T47D (cell line): Measurements from ENCODE around the gene OVCA2.
A peak's percentile ranks its signal among the peaks of the same experiment; 100 is the strongest.

ENCODE experiments used
- DNase-seq, 2 experiments: peaks; one replicate each; pipeline versions ENCODE4 v3.0.0 to v3.0.0-alpha.2; 2011 to 2012; ENCODE audit warnings: low read depth in 1 of 2, low spot score in 1 of 2
- JUND ChIP-seq: IDR thresholded peaks from 2 replicates; pipeline ENCODE4 v1.6.1; 2012; ENCODE audit warnings: low read depth
- in situ Hi-C: cut with HindIII; loops from 2 replicates; pipeline ENCODE4 v1.10.0; 2016; ENCODE audit warnings: low sequenced_read_pairs, low pct_unique_long_range_greater_than_20kb

The OVCA2 gene

DNA sequence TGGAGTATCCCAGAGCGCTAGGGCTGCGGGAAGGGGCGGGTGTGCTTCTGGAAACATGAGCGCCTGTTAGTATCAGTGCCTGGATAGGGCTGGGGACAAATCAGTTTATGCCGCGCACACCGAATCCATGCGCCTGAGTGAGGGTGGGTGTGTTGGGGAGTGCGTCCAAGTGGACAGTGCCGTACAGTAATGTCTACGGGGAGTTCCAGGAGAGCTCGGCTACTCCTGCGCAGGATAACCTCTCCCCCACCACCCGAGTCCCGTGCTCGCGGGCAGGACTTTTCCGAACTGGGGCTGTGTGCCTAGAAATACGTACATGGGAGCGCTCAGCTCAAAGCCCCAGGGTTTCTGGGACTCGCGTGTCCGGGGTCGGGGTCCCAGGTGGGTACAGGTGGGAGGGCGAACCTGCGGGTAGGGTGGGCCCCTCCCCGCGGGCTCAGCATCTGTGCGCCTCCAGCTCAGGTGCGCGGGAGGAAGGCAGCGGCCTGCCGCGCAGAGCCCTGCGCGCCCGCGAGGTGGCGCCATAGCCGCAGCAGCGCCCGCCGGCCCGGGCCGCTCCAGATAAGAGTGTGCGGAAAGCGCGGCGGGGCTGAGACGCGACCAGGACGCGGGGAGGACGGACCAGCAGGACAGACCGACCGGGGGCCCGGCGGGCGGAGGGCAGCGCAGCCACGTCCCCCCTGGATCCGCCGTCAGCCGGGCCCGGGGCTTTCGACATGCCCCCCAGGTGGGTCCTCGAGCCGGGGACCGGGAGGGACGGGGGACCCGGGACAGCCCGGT, 12.9 kb downstream of the OVCA2 start, which contains the start of gene HIC1:
HIC1 (plus strand) TSS at position 592 of the 780 bp plus-strand sequence. CDS start 1,588 bp downstream, outside the sequence.
- TF ChIP-seq JUND: no peak
- in situ Hi-C loops: no loop called here
- peak; percentile 48 to 96 for DNase-seq

DNA sequence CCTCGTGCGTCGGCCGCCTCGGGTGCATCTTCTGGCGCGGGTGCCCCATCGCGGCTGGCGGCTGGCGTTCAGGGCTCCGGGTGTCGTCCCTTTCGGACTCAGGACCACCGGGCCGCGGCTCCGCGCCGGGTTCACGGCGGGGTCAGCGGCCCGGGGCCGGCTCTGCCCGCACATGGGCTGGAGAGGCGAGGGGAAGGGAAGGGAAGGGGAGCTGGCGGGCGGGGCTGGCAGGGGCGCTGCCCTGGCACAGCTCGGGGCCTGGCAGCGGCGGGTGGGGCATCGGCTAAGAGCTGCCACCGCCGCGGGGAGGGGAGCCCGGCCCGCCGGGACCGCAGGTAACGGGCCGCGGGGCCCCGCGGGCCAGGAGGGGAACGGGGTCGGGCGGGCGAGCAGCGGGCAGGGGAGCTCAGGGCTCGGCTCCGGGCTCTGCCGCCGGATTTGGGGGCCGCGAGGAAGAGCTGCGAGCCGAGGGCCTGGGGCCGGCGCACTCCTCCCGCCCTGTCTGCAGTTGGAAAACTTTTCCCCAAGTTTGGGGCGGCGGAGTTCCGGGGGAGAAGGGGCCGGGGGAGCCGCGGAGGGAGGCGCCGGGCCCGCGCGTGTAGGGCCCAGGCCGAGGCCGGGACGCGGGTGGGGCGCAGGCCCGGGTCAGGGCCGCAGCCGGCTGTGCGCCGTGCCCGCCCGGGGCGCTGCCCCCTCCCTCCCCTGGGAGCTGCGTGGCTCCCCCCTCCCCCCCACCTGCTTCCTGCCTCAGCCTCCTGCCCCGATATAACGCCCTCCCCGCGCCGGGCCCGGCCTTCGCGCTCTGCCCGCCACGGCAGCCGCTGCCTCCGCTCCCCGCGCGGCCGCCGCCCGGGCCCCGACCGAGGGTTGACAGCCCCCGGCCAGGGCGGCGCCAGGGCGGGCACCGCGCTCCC, 13.7 kb downstream of the OVCA2 start:
- in situ Hi-C loops: no loop called here
- no peak for TF ChIP-seq JUND
- DNase-seq: no peak

DNA sequence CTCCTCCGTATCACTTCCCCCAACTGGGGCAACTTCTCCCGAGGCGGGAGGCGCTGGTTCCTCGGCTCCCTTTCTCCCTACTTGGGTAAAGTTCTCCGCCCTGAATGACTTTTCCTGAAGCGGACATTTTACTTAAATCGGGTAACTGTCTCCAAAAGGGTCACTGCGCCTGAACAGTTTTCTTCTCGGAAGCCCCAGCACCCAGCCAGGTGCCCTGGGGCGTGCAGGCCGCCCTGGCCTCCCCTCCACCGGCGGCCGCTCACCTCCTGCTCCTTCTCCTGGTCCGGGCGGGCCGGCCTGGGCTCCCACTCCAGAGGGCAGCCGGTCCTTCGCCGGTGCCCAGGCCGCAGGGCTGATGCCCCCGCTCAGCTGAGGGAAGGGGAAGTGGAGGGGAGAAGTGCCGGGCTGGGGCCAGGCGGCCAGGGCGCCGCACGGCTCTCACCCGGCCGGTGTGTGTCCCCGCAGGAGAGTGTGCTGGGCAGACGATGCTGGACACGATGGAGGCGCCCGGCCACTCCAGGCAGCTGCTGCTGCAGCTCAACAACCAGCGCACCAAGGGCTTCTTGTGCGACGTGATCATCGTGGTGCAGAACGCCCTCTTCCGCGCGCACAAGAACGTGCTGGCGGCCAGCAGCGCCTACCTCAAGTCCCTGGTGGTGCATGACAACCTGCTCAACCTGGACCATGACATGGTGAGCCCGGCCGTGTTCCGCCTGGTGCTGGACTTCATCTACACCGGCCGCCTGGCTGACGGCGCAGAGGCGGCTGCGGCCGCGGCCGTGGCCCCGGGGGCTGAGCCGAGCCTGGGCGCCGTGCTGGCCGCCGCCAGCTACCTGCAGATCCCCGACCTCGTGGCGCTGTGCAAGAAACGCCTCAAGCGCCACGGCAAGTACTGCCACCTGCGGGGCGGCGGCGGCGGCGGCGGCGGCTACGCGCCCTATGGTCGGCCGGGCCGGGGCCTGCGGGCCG, 14.7 kb downstream of the OVCA2 start:
- no peak for TF ChIP-seq JUND
- no peak for DNase-seq
- in situ Hi-C loops: no loop called here

DNA sequence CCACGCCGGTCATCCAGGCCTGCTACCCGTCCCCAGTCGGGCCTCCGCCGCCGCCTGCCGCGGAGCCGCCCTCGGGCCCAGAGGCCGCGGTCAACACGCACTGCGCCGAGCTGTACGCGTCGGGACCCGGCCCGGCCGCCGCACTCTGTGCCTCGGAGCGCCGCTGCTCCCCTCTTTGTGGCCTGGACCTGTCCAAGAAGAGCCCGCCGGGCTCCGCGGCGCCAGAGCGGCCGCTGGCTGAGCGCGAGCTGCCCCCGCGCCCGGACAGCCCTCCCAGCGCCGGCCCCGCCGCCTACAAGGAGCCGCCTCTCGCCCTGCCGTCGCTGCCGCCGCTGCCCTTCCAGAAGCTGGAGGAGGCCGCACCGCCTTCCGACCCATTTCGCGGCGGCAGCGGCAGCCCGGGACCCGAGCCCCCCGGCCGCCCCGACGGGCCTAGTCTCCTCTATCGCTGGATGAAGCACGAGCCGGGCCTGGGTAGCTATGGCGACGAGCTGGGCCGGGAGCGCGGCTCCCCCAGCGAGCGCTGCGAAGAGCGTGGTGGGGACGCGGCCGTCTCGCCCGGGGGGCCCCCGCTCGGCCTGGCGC, 15.4 kb downstream of the OVCA2 start:
- no peak for DNase-seq
- in situ Hi-C loops: no loop called here
- TF ChIP-seq JUND: no peak

DNA sequence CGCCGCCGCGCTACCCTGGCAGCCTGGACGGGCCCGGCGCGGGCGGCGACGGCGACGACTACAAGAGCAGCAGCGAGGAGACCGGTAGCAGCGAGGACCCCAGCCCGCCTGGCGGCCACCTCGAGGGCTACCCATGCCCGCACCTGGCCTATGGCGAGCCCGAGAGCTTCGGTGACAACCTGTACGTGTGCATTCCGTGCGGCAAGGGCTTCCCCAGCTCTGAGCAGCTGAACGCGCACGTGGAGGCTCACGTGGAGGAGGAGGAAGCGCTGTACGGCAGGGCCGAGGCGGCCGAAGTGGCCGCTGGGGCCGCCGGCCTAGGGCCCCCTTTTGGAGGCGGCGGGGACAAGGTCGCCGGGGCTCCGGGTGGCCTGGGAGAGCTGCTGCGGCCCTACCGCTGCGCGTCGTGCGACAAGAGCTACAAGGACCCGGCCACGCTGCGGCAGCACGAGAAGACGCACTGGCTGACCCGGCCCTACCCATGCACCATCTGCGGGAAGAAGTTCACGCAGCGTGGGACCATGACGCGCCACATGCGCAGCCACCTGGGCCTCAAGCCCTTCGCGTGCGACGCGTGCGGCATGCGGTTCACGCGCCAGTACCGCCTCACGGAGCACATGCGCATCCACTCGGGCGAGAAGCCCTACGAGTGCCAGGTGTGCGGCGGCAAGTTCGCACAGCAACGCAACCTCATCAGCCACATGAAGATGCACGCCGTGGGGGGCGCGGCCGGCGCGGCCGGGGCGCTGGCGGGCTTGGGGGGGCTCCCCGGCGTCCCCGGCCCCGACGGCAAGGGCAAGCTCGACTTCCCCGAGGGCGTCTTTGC, 16.2 kb downstream of the OVCA2 start:
- no peak for DNase-seq
- in situ Hi-C loops: no loop called here
- TF ChIP-seq JUND: no peak

DNA sequence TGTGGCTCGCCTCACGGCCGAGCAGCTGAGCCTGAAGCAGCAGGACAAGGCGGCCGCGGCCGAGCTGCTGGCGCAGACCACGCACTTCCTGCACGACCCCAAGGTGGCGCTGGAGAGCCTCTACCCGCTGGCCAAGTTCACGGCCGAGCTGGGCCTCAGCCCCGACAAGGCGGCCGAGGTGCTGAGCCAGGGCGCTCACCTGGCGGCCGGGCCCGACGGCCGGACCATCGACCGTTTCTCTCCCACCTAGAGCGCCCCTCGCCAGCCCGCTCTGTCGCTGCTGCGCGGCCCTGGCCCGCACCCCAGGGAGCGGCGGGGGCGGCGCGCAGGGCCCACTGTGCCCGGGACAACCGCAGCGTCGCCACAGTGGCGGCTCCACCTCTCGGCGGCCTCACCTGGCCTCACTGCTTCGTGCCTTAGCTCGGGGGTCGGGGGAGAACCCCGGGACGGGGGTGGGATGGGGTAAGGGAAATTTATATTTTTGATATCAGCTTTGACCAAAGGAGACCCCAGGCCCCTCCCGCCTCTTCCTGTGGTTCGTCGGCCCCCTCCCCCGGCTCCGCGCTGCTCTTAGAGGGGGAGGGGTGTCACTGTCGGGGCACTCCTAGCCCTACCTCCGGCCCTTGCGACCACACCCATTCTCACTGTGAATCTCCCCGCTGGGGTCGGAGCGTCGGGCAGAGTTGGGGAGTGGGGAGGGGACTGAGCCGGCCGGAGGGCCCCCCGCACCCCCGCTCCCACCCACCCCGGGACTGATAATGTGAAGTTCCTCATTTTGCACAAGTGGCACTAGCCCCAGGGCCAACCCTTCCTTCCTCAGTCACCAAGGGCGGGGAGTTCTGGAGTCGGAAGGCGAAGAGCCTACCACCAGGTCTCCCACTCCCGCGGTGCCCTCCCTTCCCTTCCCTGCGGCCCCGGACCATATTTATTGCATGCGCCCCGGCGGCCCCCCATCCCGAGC, 17.0 kb downstream of the OVCA2 start:
- in situ Hi-C loops: no loop called here
- no peak for TF ChIP-seq JUND
- DNase-seq: no peak

DNA sequence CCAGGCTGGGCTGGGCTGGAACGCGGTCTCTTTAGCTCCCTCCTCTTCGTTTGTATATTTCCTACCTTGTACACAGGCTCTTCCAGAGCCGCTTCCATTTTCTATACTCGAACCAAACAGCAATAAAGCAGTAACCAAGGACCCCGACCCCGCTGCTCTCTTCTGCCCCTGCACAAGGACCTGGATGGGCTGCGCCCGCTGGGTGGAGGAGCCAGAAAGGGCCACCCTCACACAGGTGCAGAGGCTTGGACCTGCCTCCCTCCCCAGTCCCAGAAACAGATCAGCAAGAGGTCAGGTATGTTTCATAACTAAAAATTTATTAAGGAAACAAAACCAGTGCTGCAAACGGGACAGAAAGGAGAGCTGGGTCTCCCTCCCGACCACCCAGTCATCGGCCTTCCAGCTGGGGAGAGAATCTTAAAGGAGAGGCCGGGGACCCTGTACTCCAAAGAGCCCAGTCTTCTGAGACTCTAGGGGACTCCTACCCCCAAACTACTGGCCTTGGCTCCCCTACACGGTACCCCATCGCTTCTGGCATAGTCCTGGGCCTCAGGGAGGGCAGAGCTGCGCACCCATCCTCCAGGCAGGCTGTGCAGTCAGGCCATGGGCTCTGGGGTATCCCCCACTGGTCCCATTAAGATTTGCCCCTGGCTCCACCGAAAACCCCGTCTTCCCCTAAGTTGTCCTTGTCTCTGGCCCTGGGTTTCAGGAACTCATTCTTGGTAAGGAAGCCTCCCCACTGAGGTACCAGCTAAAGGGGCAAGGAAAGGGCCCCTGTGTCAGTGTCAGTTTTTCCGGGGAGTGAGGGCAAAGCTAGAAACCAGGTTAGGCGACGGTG, 17.9 kb downstream of the OVCA2 start:
- in situ Hi-C loops: no loop called here
- DNase-seq: no peak
- no peak for TF ChIP-seq JUND

DNA sequence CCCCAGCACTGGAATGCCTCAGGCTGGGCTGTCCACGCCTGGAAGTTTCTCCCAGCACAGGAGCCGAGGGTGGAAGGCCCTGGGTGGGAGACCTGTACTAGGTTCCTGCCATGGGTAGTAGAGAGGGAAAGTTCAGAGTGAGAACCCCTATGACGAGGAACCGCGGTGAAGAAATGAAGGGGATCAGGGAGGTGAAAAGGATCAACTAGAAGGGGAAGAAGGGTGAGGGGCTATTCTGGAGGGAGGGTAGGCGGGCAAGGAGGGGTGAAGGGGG, 18.5 kb downstream of the OVCA2 start:
- TF ChIP-seq JUND: no peak
- DNase-seq: no peak
- in situ Hi-C loops: no loop called here

DNA sequence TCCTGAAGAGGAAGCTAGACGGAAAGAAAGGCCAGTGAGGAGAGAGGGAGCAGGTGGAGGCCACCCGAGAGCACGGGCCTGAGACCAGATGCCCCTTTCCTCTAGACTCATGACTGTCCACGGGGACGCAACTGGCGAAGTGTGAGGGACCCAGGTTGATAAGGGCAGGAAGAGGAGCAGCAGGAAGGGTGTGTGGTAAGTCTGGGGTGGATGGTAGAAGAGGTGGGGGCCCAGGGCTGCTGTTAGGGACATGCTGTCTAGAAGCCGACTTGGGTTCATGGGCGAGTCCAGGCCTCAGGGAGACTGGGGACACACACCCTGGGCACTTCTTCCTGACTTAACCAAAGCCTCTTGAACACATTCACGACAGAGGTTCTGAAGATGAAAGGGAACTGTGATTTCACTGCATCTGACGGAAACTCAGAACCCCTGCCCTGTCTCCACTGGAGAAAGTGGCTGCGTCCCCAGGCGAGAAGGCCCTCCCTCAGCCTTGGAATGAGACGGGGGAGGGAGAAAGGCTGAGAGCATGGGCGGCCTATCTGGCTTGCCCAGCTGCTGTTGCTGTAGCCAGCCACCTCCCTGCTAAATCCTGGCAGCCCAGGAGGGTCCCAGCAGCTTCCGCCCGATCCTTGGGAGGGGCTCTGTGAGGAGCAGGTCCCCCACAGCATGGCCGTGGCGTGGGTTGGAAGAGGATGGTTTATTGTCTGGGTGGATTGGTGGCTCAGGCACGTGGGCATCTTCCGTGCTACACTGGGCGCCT, 19.0 kb downstream of the OVCA2 start:
- in situ Hi-C loops: no loop called here
- no peak for DNase-seq
- TF ChIP-seq JUND: no peak
